LHCN-M2 (cell line): ENCODE data around the gene ZFP36. TPM values are rescaled to one million over a fixed set of nuclear protein-coding genes. Genes with fewer than 3 reads are reported as not detected.
"Not testable (repeated sequence)": the region's sequence is repeated elsewhere in the genome, so short reads cannot be mapped to it uniquely, and the experiment has no call there.

Experiments
- DNase-seq: peaks from one replicate; pipeline ENCODE4 v3.0.0-alpha.2; 2012; ENCODE audit warnings: low read depth
- polyA plus RNA-seq: library from polyadenylated mRNA; unstranded; fragments of >200 nt; gene quantifications from one replicate; pipeline ENCODE4 v1.2.1, GENCODE V29; 2012; ENCODE audit warnings: missing spikeins
- total RNA-seq: library from RNA; depleted of rRNA; stranded (reverse); fragments of >200 nt; gene quantifications from 2 replicates; pipeline ENCODE4 v1.2.3, GENCODE V29; 2014; rRNA removed

The ZFP36 gene
- 9.3 and 15.0 TPM in 2 replicates for total RNA-seq
- polyA plus RNA-seq = 16.3 TPM

GRCh38 chr19:39406656-39407409 is at the start of gene ZFP36:
ZFP36 (plus strand) TSS chr19:39406847; CDS start chr19:39406905, 58 bp downstream.
- DNase-seq = peak; percentile 80

- DNase-seq = no peak
Observed at GRCh38 chr19:39359026-39359425, 47.6 kb upstream of the ZFP36 start.

- no peak for DNase-seq
Observed at GRCh38 chr19:39360599-39360998, 46.0 kb upstream of the ZFP36 start.

GRCh38 chr19:39362682-39363657 is 43.7 kb upstream of the ZFP36 start:
- DNase-seq = peak; percentile 59

- DNase-seq = no peak
Observed at GRCh38 chr19:39363901-39364457, 42.7 kb upstream of the ZFP36 start.

- no peak for DNase-seq
Observed at GRCh38 chr19:39365531-39365930, 41.1 kb upstream of the ZFP36 start.

- no peak for DNase-seq
Observed at GRCh38 chr19:39369200-39369599, 37.4 kb upstream of the ZFP36 start.

- no peak for DNase-seq
Observed at GRCh38 chr19:39370735-39371134, 35.9 kb upstream of the ZFP36 start.

- peak; percentile 92 for DNase-seq
Observed at GRCh38 chr19:39372047-39372802, 34.4 kb upstream of the ZFP36 start.

- DNase-seq = peak; percentile 16
Observed at GRCh38 chr19:39372941-39373340, 33.7 kb upstream of the ZFP36 start.

- DNase-seq = no peak
Observed at GRCh38 chr19:39375929-39376328, 30.7 kb upstream of the ZFP36 start.

GRCh38 chr19:39377373-39378362 is 29.0 kb upstream of the ZFP36 start:
- DNase-seq = no peak

- DNase-seq = not testable (repeated sequence)
Observed at GRCh38 chr19:39379366-39379765, 27.3 kb upstream of the ZFP36 start.

GRCh38 chr19:39379865-39380396 is 26.7 kb upstream of the ZFP36 start:
- DNase-seq = no peak

GRCh38 chr19:39380521-39381502 is 25.8 kb upstream of the ZFP36 start:
- no peak for DNase-seq

- peak; percentile 38 for DNase-seq
Observed at GRCh38 chr19:39381910-39382611, 24.6 kb upstream of the ZFP36 start.

GRCh38 chr19:39382991-39383828 is 23.4 kb upstream of the ZFP36 start:
- DNase-seq = no peak
